GM19452 (cell line): Measurements from ENCODE around the gene ABCA3.
A peak's percentile ranks its signal among the peaks of the same experiment; 100 is the strongest.
"Not testable (repeated sequence)": the region's sequence is repeated elsewhere in the genome, so short reads cannot be mapped to it uniquely, and the experiment has no call there.

Experiments
- ATAC-seq: cut with Tn5 transposase; IDR thresholded peaks from one replicate; pipeline ENCODE4 v1.9.1; 2021; ENCODE audit not compliant: unreplicated experiment

Gene ABCA3

GRCh38 chr16:2340564-2341455 is at the start of gene ABCA3:
TSS of gene ABCA3 (minus strand) at chr16:2340728. CDS start at chr16:2326466, 14,262 bp downstream.
- ATAC-seq: peak; percentile 87

- no peak for ATAC-seq
Observed at GRCh38 chr16:2388875-2389433, 48.4 kb upstream of the ABCA3 start.

GRCh38 chr16:2388139-2388874 is 47.8 kb upstream of the ABCA3 start:
- no peak for ATAC-seq

GRCh38 chr16:2386990-2387389 is 46.5 kb upstream of the ABCA3 start:
- no peak for ATAC-seq

- not testable (repeated sequence) for ATAC-seq
Observed at GRCh38 chr16:2385982-2386381, 45.5 kb upstream of the ABCA3 start.

- no peak for ATAC-seq
Observed at GRCh38 chr16:2385190-2385836, 44.8 kb upstream of the ABCA3 start.

- no peak for ATAC-seq
Observed at GRCh38 chr16:2384426-2384825, 43.9 kb upstream of the ABCA3 start.

GRCh38 chr16:2383501-2383900 is 43.0 kb upstream of the ABCA3 start:
- no peak for ATAC-seq

GRCh38 chr16:2374644-2375043 is 34.1 kb upstream of the ABCA3 start:
- no peak for ATAC-seq

- no peak for ATAC-seq
Observed at GRCh38 chr16:2373176-2373575, 32.6 kb upstream of the ABCA3 start.

- no peak for ATAC-seq
Observed at GRCh38 chr16:2372684-2373083, 32.2 kb upstream of the ABCA3 start.

- no peak for ATAC-seq
Observed at GRCh38 chr16:2371421-2371820, 30.9 kb upstream of the ABCA3 start.

- no peak for ATAC-seq
Observed at GRCh38 chr16:2370721-2371120, 30.2 kb upstream of the ABCA3 start.

GRCh38 chr16:2366660-2367309 is 26.3 kb upstream of the ABCA3 start:
- ATAC-seq: no peak

GRCh38 chr16:2365397-2366294 is 25.1 kb upstream of the ABCA3 start:
- no peak for ATAC-seq

- no peak for ATAC-seq
Observed at GRCh38 chr16:2364638-2365210, 24.2 kb upstream of the ABCA3 start.

- no peak for ATAC-seq
Observed at GRCh38 chr16:2362218-2362617, 21.7 kb upstream of the ABCA3 start.

- no peak for ATAC-seq
Observed at GRCh38 chr16:2361129-2361528, 20.6 kb upstream of the ABCA3 start.

- ATAC-seq: no peak
Observed at GRCh38 chr16:2359919-2360318, 19.4 kb upstream of the ABCA3 start.
